B cell (primary cell): Measurements from ENCODE around the gene TNFAIP1. TPM values are rescaled to one million over a fixed set of nuclear protein-coding genes. Genes with fewer than 3 reads are reported as not detected.

Source experiments
- ATAC-seq: fragments of 200-7000 bp; cut with Tn5 transposase; one replicate; pipeline ENCODE4 v1.10.0; 2021; ENCODE audit warnings: low read depth, mild to moderate bottlenecking, moderate number of reproducible peaks, moderate library complexity
- CTCF ChIA-PET: fragments of 350-600 bp; sonication (Branson Sonifier 250); formaldehyde crosslinking; loops from one replicate; lab custom pipeline; 2021; ENCODE audit warnings: antibody characterized with exemption, inconsistent platforms; lab: Charles Lee
- POLR2A ChIA-PET: fragments of 350-600 bp; sonication (Branson Sonifier 250); formaldehyde crosslinking; loops from one replicate; lab custom pipeline; 2021; ENCODE audit warnings: antibody characterized with exemption; lab: Charles Lee
- DNase-seq: peaks from one replicate; pipeline ENCODE4 v3.0.0; 2013
- H2AFZ ChIP-seq: 2 replicates; pipeline ENCODE4 v1.6.1; 2012; ENCODE audit warnings: mild to moderate bottlenecking, low read depth, low read length; ENCODE audit not compliant: insufficient read depth, poor library complexity, severe bottlenecking
- H3K27ac ChIP-seq, 2 donors: 1 replicate in 1 of 2; 2 replicates in 1 of 2; pipeline ENCODE4 v1.5.1; 2012 to 2013; ENCODE audit warnings: low read length in 2 of 2, mild to moderate bottlenecking in 2 of 2, moderate library complexity in 1 of 2
- H3K27me3 ChIP-seq, 4 experiments: fragments of 200-600 bp in 1 of 4; sonication (generic) in 1 of 4; replicated peaks in 1 of 4; 1 replicate in 2 of 4; 2 replicates in 2 of 4; pipeline versions ENCODE4 v1.6.1 to v1.7.0; 2013 to 2016; ENCODE audit warnings: low read length in 3 of 4, mild to moderate bottlenecking in 2 of 4, mixed read lengths in 1 of 4, moderate library complexity in 1 of 4; ENCODE audit not compliant: insufficient read depth in 4 of 4, control insufficient read depth in 3 of 4; ENCODE audit errors: control extremely low read depth in 1 of 4
- H3K36me3 ChIP-seq, 2 experiments: replicated peaks in 1 of 2; 1 replicate in 1 of 2; 2 replicates in 1 of 2; pipeline versions ENCODE4 v1.6.1 to v1.7.1; 2013; ENCODE audit warnings: low read length in 1 of 2; ENCODE audit not compliant: insufficient read depth in 2 of 2, control insufficient read depth in 1 of 2; ENCODE audit errors: control extremely low read depth in 1 of 2, extremely low read depth in 1 of 2
- H3K4me1 ChIP-seq, 2 donors: fragments of 200-600 bp in 1 of 2; sonication (generic) in 1 of 2; 1 replicate in 1 of 2; 2 replicates in 1 of 2; pipeline versions ENCODE4 v1.5.1 to v1.6.1; 2013 to 2017; ENCODE audit warnings: low read length in 2 of 2; ENCODE audit not compliant: control insufficient read depth in 2 of 2, insufficient read depth in 2 of 2
- H3K4me2 ChIP-seq: replicated peaks from 2 replicates; pipeline ENCODE3; 2012; ENCODE audit warnings: mild to moderate bottlenecking, low read depth, low read length; ENCODE audit not compliant: poor library complexity, severe bottlenecking
- H3K4me3 ChIP-seq, 5 experiments: fragments of 200-600 bp in 1 of 5; sonication (generic) in 1 of 5; 1 replicate in 3 of 5; 2 replicates in 2 of 5; pipeline versions ENCODE4 v1.5.1 to v1.7.0; 2011 to 2016; ENCODE audit warnings: low read length in 4 of 5, mild to moderate bottlenecking in 4 of 5, low read depth in 2 of 5, control low read depth in 1 of 5, moderate library complexity in 1 of 5; ENCODE audit not compliant: insufficient read depth in 1 of 5; ENCODE audit errors: control extremely low read depth in 1 of 5, extremely low read depth in 1 of 5
- H3K79me2 ChIP-seq: fragments of 200-600 bp; sonication (generic); one replicate; pipeline ENCODE4 v1.6.0; 2016; ENCODE audit warnings: low read length; ENCODE audit not compliant: control insufficient read depth, insufficient read depth
- H3K9ac ChIP-seq: fragments of 200-600 bp; sonication (generic); 2 replicates; pipeline ENCODE4 v1.6.1; 2017; ENCODE audit warnings: mild to moderate bottlenecking, low read length, moderate library complexity
- H3K9me3 ChIP-seq, 3 donors: one replicate each; pipeline versions ENCODE4 v1.6.1 to v1.7.1; 2013; ENCODE audit warnings: low read length in 2 of 3; ENCODE audit not compliant: control insufficient read depth in 2 of 3, insufficient read depth in 1 of 3; ENCODE audit errors: control extremely low read depth in 1 of 3
- H4K20me1 ChIP-seq: 2 replicates; pipeline ENCODE4 v1.6.0; 2012; ENCODE audit warnings: mild to moderate bottlenecking, low read length; ENCODE audit not compliant: insufficient read depth, control insufficient read depth, poor library complexity, severe bottlenecking
- H3K27ac Mint-ChIP-seq: one replicate; pipeline ENCODE4 v1.8.0; 2021; ENCODE audit warnings: mixed read lengths
- H3K27me3 Mint-ChIP-seq: one replicate; pipeline ENCODE4 v1.8.0; 2021; ENCODE audit warnings: mixed read lengths
- H3K4me1 Mint-ChIP-seq: one replicate; pipeline ENCODE4 v1.8.0; 2021; ENCODE audit warnings: mixed read lengths
- H3K4me3 Mint-ChIP-seq: one replicate; pipeline ENCODE4 v1.8.0; 2021; ENCODE audit warnings: mixed read lengths
- H3K9me3 Mint-ChIP-seq: one replicate; pipeline ENCODE4 v1.8.0; 2022; ENCODE audit warnings: mixed read lengths; ENCODE audit not compliant: insufficient read depth
- CTCF ChIP-seq: fragments of 200-600 bp; IDR thresholded peaks from one replicate; pipeline ENCODE4 v1.8.0; 2022; ENCODE audit warnings: antibody characterized with exemption, mild to moderate bottlenecking
- EZH2 ChIP-seq: IDR thresholded peaks from 2 replicates; pipeline ENCODE4 v1.6.1; 2012; ENCODE audit warnings: borderline replicate concordance, low read depth, mild to moderate bottlenecking, moderate library complexity, low read length; ENCODE audit not compliant: insufficient read depth, poor library complexity, severe bottlenecking
- WGBS: methylation state at CpG from one replicate; pipeline ENCODE4 v1.1.5; 2013; ENCODE audit warnings: missing lambda C conversion rate; ENCODE audit not compliant: insufficient coverage; 5-methylcytosine and 5-hydroxymethylcytosine counted together
- intact Hi-C: fragments of 100-400 bp; cut with micrococcal nuclease; formaldehyde crosslinking; loops from one replicate; pipeline ENCODE4 v1.10.0; 2022
- polyA plus RNA-seq: library from polyadenylated mRNA; depleted of rRNA; stranded (reverse); fragments of >200 nt; gene quantifications from 2 replicates; pipeline ENCODE4 v1.2.3, GENCODE V29; 2012
- total RNA-seq, 2 donors: library from RNA; stranded (reverse); fragments of 120-200 nt in 1 of 2; gene quantifications; 1 replicate in 1 of 2; 2 replicates in 1 of 2; pipeline versions ENCODE4 v1.2.3 to v1.2.4, GENCODE V29; 2013 to 2022

TNFAIP1 gene
- total and polyA plus RNA-seq, 2 donors (not counting 1 experiment from before 2014, with no cell fraction given), result 10.7 to 20.4 TPM

- Histone ChIP-seq H3K4me3 (no peak overlapping the region), H3K36me3 (peaks cover 0 to 83% of the 10 kb centered on the region in 2 experiments), H3K27me3 (no peaks in the 10 kb centered on the region), H4K20me1 (no peaks in the 10 kb centered on the region), H3K27ac (no peak overlapping the region), H3K79me2 (peaks cover 12% of the 10 kb centered on the region), H3K4me2 (no peak overlapping the region), H3K9me3 (no peaks in the 10 kb centered on the region), H3K4me1 (no peaks in the 10 kb centered on the region), H3K9ac (no peak overlapping the region), H2AFZ (no peak overlapping the region)
- POLR2A ChIA-PET, result no interaction called here
- H3K27me3 Mint-ChIP-seq, result no peaks in the 10 kb centered on the region
- intact Hi-C loops, result no loop called here
- no peak for TF ChIP-seq EZH2
- no peak for TF ChIP-seq CTCF
- H3K4me3 Mint-ChIP-seq, result no peak overlapping the region
- H3K9me3 Mint-ChIP-seq, result no peaks in the 10 kb centered on the region
- WGBS, result over 99% methylated on average over 19 of the region's 19 CpGs
- DNase-seq, result no peak
- CTCF ChIA-PET, result no interaction called here
- no peaks in the 10 kb centered on the region for H3K4me1 Mint-ChIP-seq
- no peak overlapping the region for H3K27ac Mint-ChIP-seq
- ATAC-seq, result no peak
These were observed 8.9 kb downstream of the TNFAIP1 start for GRCh38 chr17:28344435-28344901.

- H3K79me2 ChIP-seq, result peaks cover 3% of the 10 kb centered on the region
- peaks cover 0 to 86% of the 10 kb centered on the region in 2 experiments for H3K36me3 ChIP-seq
- Mint-ChIP-seq H3K4me3 (no peak overlapping the region), H3K4me1 (no peaks in the 10 kb centered on the region), H3K9me3 (no peaks in the 10 kb centered on the region), H3K27me3 (no peaks in the 10 kb centered on the region), H3K27ac (no peak overlapping the region)
- DNase-seq (no peak), ATAC-seq (no peak)
- ChIA-PET CTCF (no interaction called here), POLR2A (no interaction called here)
- no peaks in the 10 kb centered on the region for H3K9me3 ChIP-seq
- H4K20me1 ChIP-seq, result no peaks in the 10 kb centered on the region
- H3K4me1 ChIP-seq, result no peaks in the 10 kb centered on the region
- WGBS, result 89% methylated on average over 11 of the region's 13 CpGs
- no peak overlapping the region for H3K4me3 ChIP-seq
- intact Hi-C loops, result no loop called here
- no peaks in the 10 kb centered on the region for H3K27me3 ChIP-seq
- H3K4me2 ChIP-seq, result no peak overlapping the region
- no peak overlapping the region for H2AFZ ChIP-seq
- H3K9ac ChIP-seq, result no peak overlapping the region
- no peak for TF ChIP-seq CTCF
- no peak for TF ChIP-seq EZH2
- no peak overlapping the region for H3K27ac ChIP-seq
These were observed 10.0 kb downstream of the TNFAIP1 start for GRCh38 chr17:28345419-28346198.
